Measurements from ENCODE around the gene LENG9.

Gene LENG9

DNA sequence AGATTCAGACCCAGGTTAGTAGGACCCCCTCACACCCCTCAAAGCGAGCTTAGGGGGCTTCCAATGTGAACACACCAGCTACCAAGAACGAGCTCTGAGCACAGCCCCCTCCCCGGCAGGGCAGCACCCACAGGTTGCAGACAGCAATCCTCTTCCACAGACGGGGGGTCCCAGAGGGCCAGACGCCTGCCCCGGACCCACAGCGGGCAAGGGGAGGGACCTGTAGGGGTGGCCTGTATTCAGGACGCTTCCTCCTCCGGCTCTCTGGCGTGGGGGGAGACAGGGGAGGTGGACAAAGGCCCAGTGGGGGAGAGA, 43.6 kb downstream of the LENG9 start:
- no peak for DNase-seq

DNA sequence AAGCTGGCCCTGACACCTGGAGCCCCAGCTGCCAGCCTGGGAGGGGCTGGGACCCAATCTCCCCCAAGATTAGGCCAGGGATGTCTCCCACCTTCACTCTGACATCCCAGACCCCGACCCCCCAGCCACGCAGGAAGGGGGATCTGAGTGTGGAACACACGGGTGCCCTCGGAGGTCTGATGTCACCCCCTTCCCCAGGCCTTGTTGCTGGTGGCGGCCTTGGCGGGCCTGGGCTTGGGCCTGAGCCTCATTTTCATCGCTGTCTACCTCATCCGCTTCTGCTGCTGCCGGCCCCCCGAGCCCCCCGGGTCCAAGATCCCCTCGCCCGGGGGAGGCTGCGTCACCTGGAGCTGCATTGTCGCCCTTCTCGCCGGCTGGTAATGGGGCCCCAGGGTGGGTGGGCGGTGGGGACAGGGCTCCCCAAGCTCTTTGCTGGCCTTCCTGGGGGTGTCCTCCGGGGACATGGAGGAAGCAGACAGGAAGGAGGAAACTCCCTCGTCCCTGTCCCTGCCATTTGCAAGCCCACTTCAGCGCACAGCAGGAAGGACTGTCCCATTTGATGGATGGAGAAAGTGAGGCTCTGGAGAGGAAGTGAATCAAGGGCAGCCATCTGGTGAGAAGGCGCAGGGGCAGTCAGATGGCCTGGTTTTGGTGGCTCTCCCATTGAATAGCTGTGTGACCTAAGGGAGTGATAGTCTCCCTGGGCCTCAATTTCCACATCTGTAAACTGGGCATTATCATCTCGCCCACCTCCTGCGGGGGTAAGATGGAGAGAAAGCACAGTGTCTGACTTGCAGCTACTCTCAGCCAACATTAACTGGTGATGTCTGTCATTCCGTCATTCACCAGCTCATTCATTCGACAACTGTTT, 44.4 kb downstream of the LENG9 start:
- no peak for DNase-seq

DNA sequence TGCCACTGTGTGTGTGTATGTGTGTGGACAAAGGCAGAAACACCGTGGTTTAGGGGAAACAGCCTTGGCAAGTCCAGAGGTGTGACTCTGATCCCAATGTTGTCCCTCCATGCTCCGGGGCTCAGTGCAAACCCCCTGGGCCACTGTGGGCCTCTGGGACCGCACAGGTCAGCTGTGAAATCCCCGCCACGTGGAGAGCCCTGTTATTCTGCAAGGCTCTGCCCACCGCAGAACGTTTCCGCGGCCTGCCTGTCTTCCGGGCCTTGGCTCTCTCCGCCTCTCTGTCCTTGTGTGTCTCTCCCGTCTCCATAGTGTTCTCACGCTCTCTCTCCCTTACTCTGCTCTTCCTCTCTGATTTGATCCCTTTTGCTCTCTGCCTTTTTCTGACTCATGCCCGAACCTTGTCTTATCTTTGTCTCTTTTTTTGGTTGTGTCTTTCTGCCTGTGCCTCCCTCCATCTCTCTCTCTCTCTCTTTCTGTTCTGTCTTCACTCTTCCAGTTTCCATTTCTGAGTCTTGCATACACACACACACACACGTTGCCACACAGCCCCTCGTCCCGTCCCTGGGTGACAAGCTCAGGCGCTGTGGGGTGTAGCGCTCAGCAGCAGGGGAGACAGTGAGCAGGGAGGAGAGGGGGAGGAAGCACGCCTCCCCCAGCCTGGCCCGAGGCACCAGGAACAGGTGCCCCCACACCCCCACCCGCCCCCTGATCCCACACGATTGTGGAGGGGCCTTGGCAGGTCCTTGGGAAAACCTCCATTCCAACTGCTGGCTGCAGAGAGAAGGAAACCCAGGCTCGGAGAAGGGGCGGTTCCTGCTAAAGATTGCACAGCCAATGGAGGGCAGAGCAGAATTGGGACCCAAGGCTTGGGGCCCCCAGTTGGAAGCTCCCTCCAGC, 45.3 kb downstream of the LENG9 start:
- no peak for DNase-seq

DNA sequence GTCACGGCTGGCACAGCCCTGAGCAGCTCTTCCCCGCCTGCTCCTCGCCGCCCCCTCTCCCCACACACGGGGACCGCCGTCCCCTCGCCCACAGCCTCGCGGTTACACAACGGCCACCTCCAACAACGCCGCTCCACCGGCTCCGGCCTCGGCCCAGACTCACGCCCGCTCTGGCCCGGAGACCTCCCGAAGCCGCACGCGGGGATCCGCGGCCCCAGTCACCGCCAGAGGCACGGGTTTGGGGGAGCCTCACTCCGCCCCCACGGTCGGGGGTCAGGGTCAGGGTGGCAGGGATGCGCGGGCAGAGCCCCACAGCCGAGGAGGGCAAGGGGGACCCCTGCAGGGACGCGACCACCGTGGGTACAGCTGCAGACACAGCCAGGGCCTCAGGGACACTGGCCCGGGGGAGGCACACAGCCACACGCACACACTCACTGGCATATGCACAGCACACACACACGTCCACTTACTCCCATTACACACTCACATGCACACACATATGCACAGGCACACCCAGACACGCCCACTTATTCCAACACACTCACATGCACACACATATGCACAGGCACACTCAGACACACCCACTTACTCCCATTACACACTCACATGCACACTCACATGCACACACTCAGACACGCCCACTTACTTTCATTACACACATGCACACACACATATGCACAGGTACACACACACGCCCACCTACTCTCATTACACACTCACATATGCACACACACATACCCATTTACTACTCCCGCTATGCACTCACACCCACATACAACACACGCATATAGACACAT, 46.7 kb downstream of the LENG9 start:
- DNase-seq: no peak

DNA sequence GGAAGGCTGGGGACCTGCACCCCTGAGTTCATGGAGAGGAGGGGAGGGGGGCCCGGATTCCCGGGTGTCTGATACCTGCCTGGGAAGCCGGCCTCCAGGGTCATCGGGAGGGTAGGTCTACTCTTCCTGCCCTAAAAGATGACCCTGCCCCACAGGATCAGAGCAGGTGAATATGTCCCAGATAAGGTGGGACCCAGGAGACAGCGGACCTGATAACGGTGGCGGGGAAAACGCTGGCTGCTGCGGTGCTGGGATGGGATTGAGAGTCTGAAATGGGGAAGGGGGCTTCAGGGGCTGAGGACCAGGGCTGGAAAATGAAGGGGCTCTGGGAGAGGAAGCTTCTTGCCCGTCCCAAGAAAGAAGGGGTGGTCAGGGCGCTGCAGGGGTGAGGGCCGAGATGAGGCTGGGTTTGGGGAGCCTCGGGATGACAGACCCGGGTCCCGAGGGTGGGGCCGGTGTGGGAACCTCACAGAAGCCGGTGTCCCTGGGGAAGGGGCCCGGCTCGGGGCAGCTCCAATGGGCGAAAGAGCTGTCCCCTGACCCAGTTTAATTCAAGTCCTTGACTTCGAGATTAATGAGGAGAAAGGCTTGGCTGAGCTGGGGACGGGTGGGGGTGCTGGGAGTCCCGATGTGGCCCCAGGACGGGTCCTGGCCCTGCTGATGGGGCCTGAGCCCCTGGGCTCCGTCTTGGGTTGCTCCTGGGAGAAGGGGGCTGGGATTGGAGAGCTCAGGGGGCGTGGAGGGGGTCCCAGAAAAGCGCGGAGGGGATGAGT, 47.5 kb downstream of the LENG9 start:
- DNase-seq: no peak

DNA sequence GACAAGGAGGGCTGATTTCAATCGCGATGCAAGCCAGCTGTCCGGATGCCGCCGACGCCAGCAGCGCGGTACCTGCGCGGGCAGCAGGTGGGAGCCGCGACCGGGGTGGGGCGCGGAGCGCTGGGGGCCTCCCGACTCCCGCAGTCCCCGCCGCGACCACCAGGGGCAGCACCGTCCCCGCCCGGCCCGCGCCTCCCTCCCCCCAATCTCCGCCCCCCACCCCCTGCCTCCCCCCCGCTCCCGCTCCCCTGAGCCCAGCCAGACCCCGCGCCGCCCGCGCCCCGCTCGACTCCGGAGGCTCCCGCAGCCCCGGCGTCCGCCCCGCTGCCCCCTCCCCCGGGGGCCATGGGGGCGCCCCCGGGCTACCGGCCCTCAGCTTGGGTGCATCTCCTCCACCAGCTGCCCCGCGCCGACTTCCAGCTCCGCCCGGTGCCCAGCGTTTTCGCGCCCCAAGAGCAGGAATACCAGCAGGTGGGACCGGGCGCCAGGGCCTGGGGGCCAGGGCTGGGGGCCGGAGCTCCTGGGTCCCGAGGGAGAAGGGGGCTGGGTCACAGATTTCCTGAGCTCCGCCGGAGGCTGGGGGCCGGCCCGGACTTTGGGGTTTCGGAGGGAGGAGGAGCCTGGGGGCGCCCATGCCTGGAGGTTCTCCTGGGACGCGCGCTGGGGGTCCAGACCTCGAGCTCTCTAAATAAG, 48.2 kb downstream of the LENG9 start, which contains the start of gene TTYH1:
Gene TTYH1, plus strand, starts transcription at position 257 of the 693 bp plus-strand sequence. Its CDS starts 89 bp downstream, at position 346.
- peak in 1 of 4 experiments; percentile 13 for DNase-seq

DNA sequence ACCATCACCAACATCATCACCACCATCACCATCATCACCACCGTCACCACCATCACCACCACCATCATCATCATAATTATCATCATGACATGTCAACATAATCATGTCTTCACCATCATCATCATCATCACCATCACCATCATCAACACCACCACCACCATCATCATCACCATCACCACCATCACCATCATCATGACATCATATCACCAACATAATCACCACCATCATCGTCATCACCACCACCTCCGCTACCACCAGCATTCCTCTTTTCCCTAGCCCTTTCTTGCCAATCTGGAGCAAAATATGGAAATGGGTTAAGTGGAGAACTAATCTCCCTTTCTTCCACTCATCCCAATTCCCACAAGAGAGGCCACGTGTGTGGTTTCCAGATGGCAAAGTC, 49.4 kb downstream of the LENG9 start:
- no peak for DNase-seq

DNA sequence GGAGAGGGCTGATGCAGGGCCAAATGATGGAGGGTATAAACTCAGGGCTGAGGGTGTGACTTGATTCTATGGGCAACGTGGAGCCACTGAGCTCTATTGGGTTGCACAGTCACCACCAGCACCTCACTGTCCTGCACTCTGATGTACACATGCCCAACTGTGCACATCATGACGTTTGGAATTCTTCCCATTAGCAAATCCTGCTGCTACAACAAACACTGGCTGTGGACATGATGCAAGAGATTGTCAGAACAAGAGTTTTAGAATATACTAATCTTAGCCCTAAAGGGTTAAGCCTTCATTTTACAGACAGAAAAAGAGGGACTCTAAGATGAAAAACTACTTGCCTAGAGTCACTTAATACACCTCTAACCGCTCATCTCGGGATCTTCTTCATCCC, 50.7 kb downstream of the LENG9 start:
- no peak for DNase-seq
